ENCODE results near the gene KCTD10. TPM values are rescaled to one million over a fixed set of nuclear protein-coding genes. Genes with fewer than 3 reads are reported as not detected.
A peak's percentile ranks its signal among the peaks of the same experiment; 100 is the strongest.

Gene KCTD10
- total RNA-seq, 1 experiment from 2014 or later: 44.9 TPM

DNA sequence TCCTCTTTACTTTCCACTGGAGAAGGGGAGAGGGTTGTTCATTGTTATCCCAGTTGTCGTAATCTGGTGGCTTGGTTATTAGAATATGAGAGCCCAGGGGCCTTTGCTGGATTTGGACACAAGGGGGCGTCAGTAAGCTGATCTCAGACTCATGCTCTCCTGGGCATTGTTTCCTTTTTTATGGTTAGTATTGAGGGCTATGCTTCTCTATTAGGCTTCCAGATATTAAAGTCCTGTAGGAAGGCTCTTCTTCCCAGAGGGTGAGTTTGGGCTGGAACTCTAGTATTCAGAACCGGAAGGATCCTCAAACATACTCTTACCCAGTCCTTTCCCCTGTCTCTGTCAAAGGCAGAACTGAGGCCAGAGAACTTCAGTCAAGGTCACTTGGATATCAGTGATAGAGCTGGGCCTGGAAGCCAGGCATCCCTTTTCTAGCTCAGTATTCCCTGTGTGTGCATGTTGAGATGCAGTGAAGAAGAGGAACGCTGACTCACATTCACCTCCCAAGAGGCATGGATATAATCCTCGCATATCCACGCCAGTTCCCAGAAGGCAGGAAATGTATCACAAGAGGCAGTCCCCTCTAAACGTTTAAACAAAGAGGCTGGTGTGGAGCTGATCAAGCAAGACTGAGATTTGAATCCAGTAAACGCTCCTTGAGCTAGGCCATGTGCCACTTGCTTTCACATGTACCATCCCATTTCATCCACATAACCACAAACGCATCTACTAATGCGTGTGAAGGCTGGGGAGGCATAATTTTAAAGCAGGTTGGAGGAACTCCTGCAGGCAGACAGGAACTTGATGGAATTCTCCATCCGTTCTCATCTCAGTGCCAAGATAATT is 41.9 kb upstream of the KCTD10 start:
- no TSS peak for BruUV-seq (replicated peaks)
- Mint-ChIP-seq H3K27ac (ENCODE audit: low read depth, unreplicated experiment) (no peak overlapping the region), H3K36me3 (ENCODE audit: insufficient read depth, unreplicated experiment) (peaks cover 69% of the 10 kb centered on the region), H3K4me1 (ENCODE audit: insufficient read depth, unreplicated experiment) (no peaks in the 10 kb centered on the region), H3K9me3 (ENCODE audit: unreplicated experiment) (no peaks in the 10 kb centered on the region), H3K4me3 (ENCODE audit: unreplicated experiment) (no peak overlapping the region), H3K27me3 (ENCODE audit: insufficient read depth, unreplicated experiment) (no peaks in the 10 kb centered on the region)
- TF ChIP-seq, protein P1, sequence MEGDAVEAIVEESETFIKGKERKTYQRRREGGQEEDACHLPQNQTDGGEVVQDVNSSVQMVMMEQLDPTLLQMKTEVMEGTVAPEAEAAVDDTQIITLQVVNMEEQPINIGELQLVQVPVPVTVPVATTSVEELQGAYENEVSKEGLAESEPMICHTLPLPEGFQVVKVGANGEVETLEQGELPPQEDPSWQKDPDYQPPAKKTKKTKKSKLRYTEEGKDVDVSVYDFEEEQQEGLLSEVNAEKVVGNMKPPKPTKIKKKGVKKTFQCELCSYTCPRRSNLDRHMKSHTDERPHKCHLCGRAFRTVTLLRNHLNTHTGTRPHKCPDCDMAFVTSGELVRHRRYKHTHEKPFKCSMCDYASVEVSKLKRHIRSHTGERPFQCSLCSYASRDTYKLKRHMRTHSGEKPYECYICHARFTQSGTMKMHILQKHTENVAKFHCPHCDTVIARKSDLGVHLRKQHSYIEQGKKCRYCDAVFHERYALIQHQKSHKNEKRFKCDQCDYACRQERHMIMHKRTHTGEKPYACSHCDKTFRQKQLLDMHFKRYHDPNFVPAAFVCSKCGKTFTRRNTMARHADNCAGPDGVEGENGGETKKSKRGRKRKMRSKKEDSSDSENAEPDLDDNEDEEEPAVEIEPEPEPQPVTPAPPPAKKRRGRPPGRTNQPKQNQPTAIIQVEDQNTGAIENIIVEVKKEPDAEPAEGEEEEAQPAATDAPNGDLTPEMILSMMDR (IDR thresholded peaks at IDR 0.05; ENCODE audit: unreplicated experiment): peak; percentile 78
- POLR2A ChIA-PET: interaction anchor here (0.6 to 1.2 kb wide), 2 partner anchors 55 to 287 kb away, joined by 3 read pairs; partner anchors contain the start of genes MMAB and MVK
- DNase-seq (ENCODE audit: unreplicated experiment): peak; percentile 69
- intact Hi-C loops (cut with micrococcal nuclease): loop anchor here (1.0 to 2.0 kb wide), 5 partner anchors 54 to 256 kb away; partner anchors contain the start of genes MMAB and MVK
- CTCF ChIA-PET: interaction anchor here (0.5 to 3.1 kb wide), 26 partner anchors 8 to 1943 kb away, joined by 3 to 27 read pairs (median 3); partner anchors contain the start of genes MMAB, MVK and UBE3B

DNA sequence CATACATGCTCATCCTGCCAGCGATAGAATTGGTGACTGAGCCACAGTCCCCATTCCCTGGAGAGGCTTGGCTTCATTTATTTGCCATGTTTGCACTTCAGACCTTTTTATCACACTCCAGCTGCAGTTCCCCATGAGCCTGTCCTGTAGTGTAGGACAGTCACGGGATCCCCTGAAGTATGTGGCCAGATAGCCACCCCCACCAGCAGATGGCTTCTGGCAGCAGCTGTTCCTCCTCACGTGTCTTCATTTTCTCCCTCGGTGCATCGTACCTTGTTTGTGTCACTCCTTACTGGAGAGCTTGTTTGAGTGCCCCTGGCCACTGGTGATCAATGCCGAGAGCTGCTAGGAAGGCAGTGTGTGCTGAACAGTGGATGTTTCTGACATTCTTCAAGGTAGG is 40.5 kb upstream of the KCTD10 start:
- BruUV-seq (replicated peaks): no TSS peak
- ChIA-PET POLR2A (no interaction called here), CTCF (interaction anchor here (0.6 to 3.1 kb wide), 15 partner anchors 8 to 327 kb away, joined by 3 to 27 read pairs (median 4); no protein-coding TSS in a partner anchor)
- intact Hi-C loops (cut with micrococcal nuclease): loop anchor here (1.0 to 2.0 kb wide), 4 partner anchors 55 to 258 kb away; partner anchors contain the start of genes MMAB and MVK
- Mint-ChIP-seq H3K9me3 (ENCODE audit: unreplicated experiment) (no peaks in the 10 kb centered on the region), H3K36me3 (ENCODE audit: insufficient read depth, unreplicated experiment) (peaks cover 71% of the 10 kb centered on the region), H3K4me1 (ENCODE audit: insufficient read depth, unreplicated experiment) (no peaks in the 10 kb centered on the region), H3K27ac (ENCODE audit: low read depth, unreplicated experiment) (no peak overlapping the region), H3K27me3 (ENCODE audit: insufficient read depth, unreplicated experiment) (no peaks in the 10 kb centered on the region), H3K4me3 (ENCODE audit: unreplicated experiment) (no peak overlapping the region)
- TF ChIP-seq, protein P1 (IDR thresholded peaks at IDR 0.05; ENCODE audit: unreplicated experiment): no peak
- no peak for DNase-seq (ENCODE audit: unreplicated experiment)

DNA sequence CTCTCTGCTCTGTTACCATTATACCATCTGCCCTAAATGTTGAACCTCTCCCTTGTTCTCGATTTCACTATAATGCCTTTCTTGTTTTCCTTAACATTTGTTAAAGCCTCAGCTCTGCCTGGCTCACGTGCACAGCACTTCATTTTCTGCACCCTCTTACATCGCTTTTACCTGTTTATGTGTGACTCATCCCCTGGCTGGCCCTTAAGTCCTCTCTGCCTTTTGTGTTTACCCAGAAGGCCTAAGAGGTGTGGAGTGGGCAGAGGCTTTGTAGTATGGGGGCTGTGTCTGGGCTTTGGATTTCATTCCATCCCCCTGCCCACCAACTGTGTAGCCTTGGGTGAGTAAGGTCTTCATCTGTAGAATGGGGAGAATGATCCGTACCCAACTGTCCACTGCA is 36.9 kb upstream of the KCTD10 start:
- no TSS peak for BruUV-seq (replicated peaks)
- Mint-ChIP-seq H3K4me3 (ENCODE audit: unreplicated experiment) (no peak overlapping the region), H3K27me3 (ENCODE audit: insufficient read depth, unreplicated experiment) (no peaks in the 10 kb centered on the region), H3K9me3 (ENCODE audit: unreplicated experiment) (no peaks in the 10 kb centered on the region), H3K36me3 (ENCODE audit: insufficient read depth, unreplicated experiment) (peaks cover 65% of the 10 kb centered on the region), H3K4me1 (ENCODE audit: insufficient read depth, unreplicated experiment) (no peaks in the 10 kb centered on the region), H3K27ac (ENCODE audit: low read depth, unreplicated experiment) (no peak overlapping the region)
- ChIA-PET CTCF (interaction anchor here (0.6 kb wide), 1 partner anchor 12 kb away, joined by 3 read pairs; no protein-coding TSS in a partner anchor), POLR2A (no interaction called here)
- peak; percentile 5 for DNase-seq (ENCODE audit: unreplicated experiment)
- intact Hi-C loops (cut with micrococcal nuclease): no loop called here
- TF ChIP-seq, protein P1 (IDR thresholded peaks at IDR 0.05; ENCODE audit: unreplicated experiment): no peak

DNA sequence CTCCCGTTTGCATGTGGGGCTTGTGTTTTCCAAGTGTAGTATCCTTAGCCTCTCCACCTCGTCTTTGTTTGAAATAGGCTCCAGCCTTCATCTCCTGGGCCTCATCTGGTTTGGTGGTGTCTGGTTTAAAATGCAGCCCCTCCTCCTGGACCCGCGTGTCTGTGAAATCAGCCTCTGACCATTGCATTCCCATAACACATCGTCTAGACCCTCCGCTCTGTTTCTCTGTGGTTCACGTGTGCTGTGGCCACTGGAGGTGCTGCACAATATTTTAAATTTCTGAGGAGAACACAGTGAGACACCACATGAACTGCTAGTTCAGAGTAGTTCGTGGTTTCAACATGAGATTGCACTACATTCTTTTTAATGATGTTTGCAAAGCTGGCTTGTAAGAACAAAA is 36.0 kb upstream of the KCTD10 start:
- DNase-seq (ENCODE audit: unreplicated experiment): no peak
- no peaks in the 10 kb centered on the region for H3K9me3 Mint-ChIP-seq (ENCODE audit: unreplicated experiment)
- TF ChIP-seq, protein P1 (IDR thresholded peaks at IDR 0.05; ENCODE audit: unreplicated experiment): no peak
- ChIA-PET CTCF (interaction anchor here (1.1 kb wide), 1 partner anchor 80 kb away, joined by 4 read pairs; no protein-coding TSS in a partner anchor), POLR2A (no interaction called here)
- H3K4me3 Mint-ChIP-seq (ENCODE audit: unreplicated experiment): no peak overlapping the region
- H3K4me1 Mint-ChIP-seq (ENCODE audit: insufficient read depth, unreplicated experiment): no peaks in the 10 kb centered on the region
- intact Hi-C loops (cut with micrococcal nuclease): no loop called here
- H3K36me3 Mint-ChIP-seq (ENCODE audit: insufficient read depth, unreplicated experiment): peaks cover 64% of the 10 kb centered on the region
- no peaks in the 10 kb centered on the region for H3K27me3 Mint-ChIP-seq (ENCODE audit: insufficient read depth, unreplicated experiment)
- no peak overlapping the region for H3K27ac Mint-ChIP-seq (ENCODE audit: low read depth, unreplicated experiment)
- no TSS peak for BruUV-seq (replicated peaks)

Data from MCF 10A (cell line).